Psoas muscle (tissue), 8 donors: ENCODE results near the gene SERPINB5. TPM values are rescaled to one million over a fixed set of nuclear protein-coding genes. Genes with fewer than 3 reads are reported as not detected.

ENCODE experiments used
- ATAC-seq, 4 donors: fragments of 200-7000 bp; cut with Tn5 transposase; one replicate each; pipeline ENCODE4 v1.9.1; 2020; ENCODE audit warnings: moderate library complexity in 3 of 4, mild to moderate bottlenecking in 2 of 4
- DNase-seq, 2 donors: peaks; one replicate each; pipeline ENCODE4 v3.0.0-alpha.2; 2020
- H3K27ac ChIP-seq: fragments of 200-600 bp; one replicate; pipeline ENCODE4 v1.8.0; 2022
- H3K27me3 ChIP-seq, 3 donors: fragments of 200-600 bp in 1 of 3; one replicate each; pipeline versions ENCODE4 v1.6.1 to v1.8.0; 2013 to 2022; ENCODE audit warnings: low read length in 2 of 3, mild to moderate bottlenecking in 2 of 3, moderate library complexity in 1 of 3; ENCODE audit not compliant: insufficient read depth in 3 of 3
- H3K36me3 ChIP-seq, 2 donors: fragments of 200-600 bp in 1 of 2; one replicate each; pipeline versions ENCODE4 v1.6.1 to v1.8.0; 2013 to 2022; ENCODE audit warnings: low read depth in 1 of 2, mild to moderate bottlenecking in 1 of 2, moderate library complexity in 1 of 2; ENCODE audit not compliant: insufficient read depth in 1 of 2
- H3K4me1 ChIP-seq: fragments of 200-600 bp; one replicate; pipeline ENCODE4 v1.8.0; 2022
- H3K4me3 ChIP-seq: fragments of 200-600 bp; one replicate; pipeline ENCODE4 v1.8.0; 2022; ENCODE audit warnings: mild to moderate bottlenecking
- H3K9me3 ChIP-seq: fragments of 200-600 bp; one replicate; pipeline ENCODE4 v1.8.0; 2022
- CTCF ChIP-seq: fragments of 200-600 bp; IDR thresholded peaks from one replicate; pipeline ENCODE4 v1.8.0; 2022; ENCODE audit warnings: antibody characterized with exemption
- WGBS, 3 donors: extraction: QIAGEN DNeasy Blood & Tissue Kit; methylation state at CpG; one replicate each; pipeline versions ENCODE4 v1.1.6 to v1.1.7; 2013; 5-methylcytosine and 5-hydroxymethylcytosine counted together
- intact Hi-C, 2 donors: fragments of 100-400 bp; cut with DNase I; formaldehyde crosslinking; loops; one replicate each; pipeline versions ENCODE4 v1.11.0 to v1.14.2; 2022
- polyA plus RNA-seq, 3 donors: library from polyadenylated mRNA; stranded (reverse); fragments of 200-250 nt; gene quantifications; one replicate each; pipeline ENCODE4 v1.2.3, GENCODE V29; 2013
- total RNA-seq, 4 donors: library from RNA; stranded (reverse); fragmentation: NEBNext Ultra II Directional in 2 of 4; extraction: Animal tissue kit (Norgen Biotek cat#: 25700) in 2 of 4; gene quantifications; one replicate each; pipeline versions ENCODE4 v1.2.1 to v1.2.4, GENCODE V29; 2021 to 2023
- donor health status: healthy with polysubstance abuse.
- donor health status: DM: no; HTN: no; CAD: no; lungs with moderate emphysema.
- donor health status: Bipolar disorder and iron deficiency.
- donor health status: healthy.
- donor health status: DM: yes; HTN: yes; CAD: no.
- donor health status: DM: no; HTN: no; CAD: no.
- donor health status: DM: no; HTN: no; CAD: no.
- donor health status: DM: yes; HTN: yes; CAD: no.

SERPINB5 gene
- total and polyA plus RNA-seq, 7 donors = 0.03 TPM; not detected in 5

DNA sequence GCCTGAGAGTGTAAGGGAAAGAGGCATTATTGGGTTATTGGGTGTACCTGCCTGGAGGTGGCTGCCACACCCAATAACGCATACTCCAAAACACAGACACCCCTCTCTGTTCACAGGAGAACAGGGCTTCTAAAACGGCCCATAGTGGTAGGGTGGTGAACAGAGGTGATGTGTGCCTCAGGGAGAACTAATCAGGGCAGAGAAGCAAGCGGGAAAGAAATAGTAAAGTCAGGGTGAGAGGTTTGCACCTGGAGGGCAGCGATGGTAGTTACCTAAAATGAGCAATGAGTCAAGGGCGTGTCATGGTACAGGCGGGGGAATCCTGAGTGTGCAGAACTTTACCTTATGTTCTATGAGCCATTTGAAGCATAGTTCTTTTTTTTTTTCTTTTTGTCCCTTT is 32.9 kb upstream of the SERPINB5 start:
- H3K4me1 ChIP-seq = no peaks in the 10 kb centered on the region
- no peaks in the 10 kb centered on the region for H3K9me3 ChIP-seq
- TF ChIP-seq CTCF = no peak
- no peak overlapping the region for H3K27ac ChIP-seq
- intact Hi-C loops = loop anchor here in 1 of 2 donors (5.0 kb wide), 1 partner anchor 427 kb away; no protein-coding TSS in a partner anchor
- 93 to 94% (median 94%) methylated on average over 6 of the region's 6 CpGs for WGBS, 3 donors
- H3K27me3 ChIP-seq = no peaks in the 10 kb centered on the region
- DNase-seq = no peak
- ATAC-seq = no peak
- no peak overlapping the region for H3K4me3 ChIP-seq
- H3K36me3 ChIP-seq = no peaks in the 10 kb centered on the region

- no peak for TF ChIP-seq CTCF
- no peaks in the 10 kb centered on the region for H3K27me3 ChIP-seq
- intact Hi-C loops = loop anchor here in 1 of 2 donors (5.0 kb wide), 1 partner anchor 427 kb away; no protein-coding TSS in a partner anchor
- no peak overlapping the region for H3K4me3 ChIP-seq
- no peaks in the 10 kb centered on the region for H3K9me3 ChIP-seq
- no peak overlapping the region for H3K27ac ChIP-seq
- H3K36me3 ChIP-seq = no peaks in the 10 kb centered on the region
- 65 to 69% (median 68%) methylated on average over 6 of the region's 6 CpGs for WGBS, 3 donors
- DNase-seq = no peak
- H3K4me1 ChIP-seq = no peaks in the 10 kb centered on the region
- peak in 3 of 4 donors; percentile 54 to 65 (median 64) for ATAC-seq
Measured at GRCh38 chr18:63444580-63444979, 32.2 kb upstream of the SERPINB5 start.

DNA sequence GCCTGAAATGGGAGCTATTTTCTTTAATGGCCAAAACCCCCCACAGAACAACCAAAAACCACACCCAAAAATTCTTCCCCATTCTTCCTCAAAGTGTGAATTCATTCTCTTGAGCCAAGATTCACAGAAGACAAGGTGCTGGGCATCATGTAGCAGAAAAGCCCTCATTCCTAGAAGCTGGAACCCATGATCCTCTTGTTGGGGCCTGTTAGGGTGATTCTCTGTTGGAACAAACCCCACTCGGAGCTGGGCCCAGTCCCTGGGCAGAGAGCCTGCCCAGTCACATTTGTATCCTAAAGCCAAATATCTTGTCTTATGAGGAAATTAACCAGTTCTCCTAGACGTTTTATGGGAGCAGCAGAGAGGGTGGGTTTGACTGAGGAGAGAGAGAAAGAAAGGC is 31.7 kb upstream of the SERPINB5 start:
- Histone ChIP-seq H3K4me3 (no peak overlapping the region), H3K27ac (no peak overlapping the region), H3K9me3 (no peaks in the 10 kb centered on the region), H3K27me3 (no peaks in the 10 kb centered on the region), H3K4me1 (no peaks in the 10 kb centered on the region), H3K36me3 (no peaks in the 10 kb centered on the region)
- ATAC-seq (no peak), DNase-seq (peak in 1 of 2 donors; percentile 27)
- no peak for TF ChIP-seq CTCF
- intact Hi-C loops = no loop called here
- 48 to 68% (median 49%) methylated on average over 2 of the region's 2 CpGs for WGBS, 3 donors

- Histone ChIP-seq H3K27ac (no peak overlapping the region), H3K9me3 (no peaks in the 10 kb centered on the region), H3K4me1 (no peaks in the 10 kb centered on the region), H3K4me3 (no peak overlapping the region), H3K36me3 (no peaks in the 10 kb centered on the region), H3K27me3 (no peaks in the 10 kb centered on the region)
- no peak for TF ChIP-seq CTCF
- ATAC-seq = no peak
- intact Hi-C loops = no loop called here
- no peak for DNase-seq
- 81 to 91% (median 84%) methylated on average over 3 of the region's 3 CpGs for WGBS, 3 donors
Measured at GRCh38 chr18:63446266-63446665, 30.5 kb upstream of the SERPINB5 start.

DNA sequence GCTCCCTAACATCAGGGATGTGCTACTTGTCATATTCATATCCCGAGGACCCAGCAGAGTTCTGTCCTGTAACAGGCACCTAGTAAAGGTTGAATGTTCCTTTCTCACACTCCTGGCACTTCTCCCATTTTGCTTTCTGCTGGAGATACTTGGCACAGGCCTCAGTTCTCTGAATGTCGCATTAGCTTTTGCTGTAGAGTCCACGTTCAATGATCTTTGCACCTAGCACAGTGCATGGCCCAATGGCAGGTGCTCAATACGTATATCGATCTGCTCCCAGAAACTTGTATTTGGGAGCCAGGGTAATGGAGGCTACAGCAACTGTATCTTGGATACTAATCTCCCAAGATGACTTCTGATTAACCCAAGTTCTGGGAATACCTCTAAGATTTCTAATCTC is 29.7 kb upstream of the SERPINB5 start:
- intact Hi-C loops = no loop called here
- H3K4me3 ChIP-seq = no peak overlapping the region
- no peaks in the 10 kb centered on the region for H3K27me3 ChIP-seq
- WGBS, 3 donors = 87 to 90% (median 87%) methylated on average over 5 of the region's 5 CpGs
- H3K27ac ChIP-seq = no peak overlapping the region
- H3K9me3 ChIP-seq = no peaks in the 10 kb centered on the region
- DNase-seq = no peak
- no peaks in the 10 kb centered on the region for H3K36me3 ChIP-seq
- no peak for TF ChIP-seq CTCF
- no peak for ATAC-seq
- H3K4me1 ChIP-seq = no peaks in the 10 kb centered on the region
